ENCODE measurements around the gene POLD2.

Gene POLD2

DNA sequence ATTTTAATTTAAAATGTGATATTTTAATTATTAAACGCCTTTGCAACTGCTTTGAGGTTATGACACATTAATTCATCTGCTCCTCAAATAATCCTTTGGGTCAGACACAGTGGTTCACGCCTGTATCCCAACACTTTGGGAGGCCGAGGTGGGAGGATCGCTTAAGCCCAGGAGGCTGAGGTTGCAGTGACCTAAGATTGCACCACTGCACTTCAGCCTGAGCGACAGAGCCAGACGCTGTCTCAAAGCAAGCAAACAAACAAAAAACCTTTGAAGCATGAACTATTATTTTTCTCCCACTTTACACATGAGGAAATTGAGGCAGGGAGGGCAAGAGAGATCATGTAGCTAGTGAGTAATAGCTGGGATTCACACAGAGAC lies 1.5 kb upstream of the POLD2 start:
- H3K4me3 ChIP-seq = no peak overlapping the region
- no peak for DNase-seq (ENCODE audit: low spot score)
- no peak overlapping the region for H3K27ac ChIP-seq
- TF ChIP-seq, protein P1, sequence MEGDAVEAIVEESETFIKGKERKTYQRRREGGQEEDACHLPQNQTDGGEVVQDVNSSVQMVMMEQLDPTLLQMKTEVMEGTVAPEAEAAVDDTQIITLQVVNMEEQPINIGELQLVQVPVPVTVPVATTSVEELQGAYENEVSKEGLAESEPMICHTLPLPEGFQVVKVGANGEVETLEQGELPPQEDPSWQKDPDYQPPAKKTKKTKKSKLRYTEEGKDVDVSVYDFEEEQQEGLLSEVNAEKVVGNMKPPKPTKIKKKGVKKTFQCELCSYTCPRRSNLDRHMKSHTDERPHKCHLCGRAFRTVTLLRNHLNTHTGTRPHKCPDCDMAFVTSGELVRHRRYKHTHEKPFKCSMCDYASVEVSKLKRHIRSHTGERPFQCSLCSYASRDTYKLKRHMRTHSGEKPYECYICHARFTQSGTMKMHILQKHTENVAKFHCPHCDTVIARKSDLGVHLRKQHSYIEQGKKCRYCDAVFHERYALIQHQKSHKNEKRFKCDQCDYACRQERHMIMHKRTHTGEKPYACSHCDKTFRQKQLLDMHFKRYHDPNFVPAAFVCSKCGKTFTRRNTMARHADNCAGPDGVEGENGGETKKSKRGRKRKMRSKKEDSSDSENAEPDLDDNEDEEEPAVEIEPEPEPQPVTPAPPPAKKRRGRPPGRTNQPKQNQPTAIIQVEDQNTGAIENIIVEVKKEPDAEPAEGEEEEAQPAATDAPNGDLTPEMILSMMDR (IDR thresholded peaks at IDR 0.05) = no peak

DNA sequence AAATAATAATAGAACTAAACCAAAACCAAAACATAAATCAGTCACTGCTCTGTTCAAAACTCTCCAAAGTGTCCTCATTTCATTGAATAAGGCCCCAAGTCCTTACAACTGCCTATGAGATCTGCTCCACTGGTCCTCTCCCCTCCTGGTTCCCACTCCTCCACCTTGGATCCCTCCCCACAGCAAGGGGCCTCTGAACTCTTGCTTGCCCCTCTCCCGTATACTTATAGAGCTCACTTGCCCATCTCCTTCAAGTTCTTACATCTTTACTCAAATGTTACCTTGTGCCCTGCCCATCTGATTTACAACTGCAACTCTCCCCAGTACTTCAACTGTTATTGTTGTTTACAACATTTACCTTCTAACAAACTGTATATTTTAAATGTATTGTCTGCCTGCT lies 819 bp downstream of the POLD2 start:
- DNase-seq (ENCODE audit: low spot score) = no peak
- TF ChIP-seq, protein P1 (IDR thresholded peaks at IDR 0.05) = no peak
- Histone ChIP-seq H3K27ac (peak overlapping the region; percentile 89 to 94), H3K4me3 (peak overlapping the region; percentile 92)

DNA sequence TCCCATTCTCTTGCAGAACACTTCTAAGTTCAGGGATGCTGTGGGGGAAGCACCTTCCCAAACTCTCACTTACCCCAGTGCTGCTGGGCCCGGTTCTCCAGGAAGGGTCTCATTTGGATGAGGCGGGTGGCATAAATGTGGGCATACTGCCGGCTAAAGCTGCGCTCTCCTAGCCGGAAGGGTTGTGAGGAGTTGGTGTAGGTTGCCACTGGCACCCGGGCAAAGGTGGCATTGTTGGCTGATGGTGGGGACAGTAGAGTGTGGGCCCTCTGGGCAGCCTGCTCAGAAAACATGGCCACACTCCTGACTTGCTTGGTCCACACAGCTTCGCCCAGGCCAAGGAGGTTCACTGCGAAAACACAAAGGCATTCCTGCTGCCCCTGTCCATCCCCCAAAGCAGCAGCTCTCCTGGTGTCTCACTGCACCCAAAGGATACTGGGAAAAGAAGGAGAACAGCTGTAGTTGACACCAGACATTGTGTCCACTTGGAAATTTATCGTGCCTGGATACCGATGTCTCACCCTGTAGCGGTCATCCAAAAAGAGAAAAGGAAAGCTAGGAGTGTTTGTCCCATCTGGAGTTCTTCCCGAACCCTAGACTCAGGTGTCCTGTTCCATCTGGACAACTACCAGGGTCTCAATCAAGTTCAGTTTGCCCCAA lies 1.5 kb downstream of the POLD2 start:
- no peak for DNase-seq (ENCODE audit: low spot score)
- Histone ChIP-seq H3K4me3 (no peak overlapping the region), H3K27ac (peak overlapping the region; percentile 42 to 89)
- TF ChIP-seq, protein P1 (IDR thresholded peaks at IDR 0.05) = no peak

DNA sequence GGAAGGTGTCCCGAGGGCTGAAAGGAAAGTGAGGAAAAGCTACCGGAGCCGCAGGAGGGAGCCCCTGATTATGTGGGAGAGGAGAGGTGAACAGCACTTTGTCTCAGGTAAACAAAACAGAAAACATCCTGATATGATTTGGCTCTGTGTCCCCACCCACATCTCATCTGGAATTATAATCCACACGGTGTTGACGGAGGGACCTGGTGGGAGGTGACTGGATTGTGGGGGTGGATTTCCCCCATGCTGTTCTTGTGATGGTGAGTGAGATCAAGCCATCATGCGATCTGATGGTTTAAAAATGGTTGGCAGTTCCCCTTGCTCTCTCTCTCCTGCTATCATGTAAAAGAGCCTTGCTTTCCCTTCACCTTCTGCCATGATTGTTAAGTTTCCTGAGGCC lies 3.0 kb downstream of the POLD2 start:
- no peak overlapping the region for H3K4me3 ChIP-seq
- H3K27ac ChIP-seq = no peak overlapping the region
- TF ChIP-seq, protein P1 (IDR thresholded peaks at IDR 0.05) = no peak
- DNase-seq (ENCODE audit: low spot score) = no peak

DNA sequence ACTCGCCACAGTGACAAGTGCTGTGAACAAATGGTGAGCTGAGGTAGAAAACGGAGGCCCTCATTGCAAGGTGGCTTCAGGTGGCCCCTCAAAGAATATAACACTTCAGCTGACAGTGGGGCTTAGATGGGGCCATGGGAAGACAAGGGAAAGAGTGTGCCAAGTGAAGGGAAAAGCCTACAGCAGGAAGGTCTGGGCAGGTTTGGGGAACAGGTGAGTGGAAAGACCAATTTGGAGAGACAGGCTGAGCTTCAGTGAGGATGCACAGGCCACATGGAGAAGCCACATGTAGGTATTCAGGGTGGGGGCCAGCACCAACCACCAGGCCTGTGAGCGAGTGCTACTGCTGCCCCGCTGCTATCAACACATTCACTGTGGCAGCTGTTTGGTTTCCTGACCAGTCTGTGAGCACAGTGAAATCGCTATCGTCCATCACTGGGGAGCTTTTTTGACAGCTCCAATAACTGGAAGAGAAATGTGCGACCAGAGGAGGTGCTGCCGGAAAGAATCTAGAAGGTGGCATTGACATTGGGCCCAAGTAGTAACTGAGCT lies 3.4 kb downstream of the POLD2 start:
- TF ChIP-seq, protein P1 (IDR thresholded peaks at IDR 0.05) = no peak
- Histone ChIP-seq H3K4me3 (no peak overlapping the region), H3K27ac (no peak overlapping the region)
- no peak for DNase-seq (ENCODE audit: low spot score)

DNA sequence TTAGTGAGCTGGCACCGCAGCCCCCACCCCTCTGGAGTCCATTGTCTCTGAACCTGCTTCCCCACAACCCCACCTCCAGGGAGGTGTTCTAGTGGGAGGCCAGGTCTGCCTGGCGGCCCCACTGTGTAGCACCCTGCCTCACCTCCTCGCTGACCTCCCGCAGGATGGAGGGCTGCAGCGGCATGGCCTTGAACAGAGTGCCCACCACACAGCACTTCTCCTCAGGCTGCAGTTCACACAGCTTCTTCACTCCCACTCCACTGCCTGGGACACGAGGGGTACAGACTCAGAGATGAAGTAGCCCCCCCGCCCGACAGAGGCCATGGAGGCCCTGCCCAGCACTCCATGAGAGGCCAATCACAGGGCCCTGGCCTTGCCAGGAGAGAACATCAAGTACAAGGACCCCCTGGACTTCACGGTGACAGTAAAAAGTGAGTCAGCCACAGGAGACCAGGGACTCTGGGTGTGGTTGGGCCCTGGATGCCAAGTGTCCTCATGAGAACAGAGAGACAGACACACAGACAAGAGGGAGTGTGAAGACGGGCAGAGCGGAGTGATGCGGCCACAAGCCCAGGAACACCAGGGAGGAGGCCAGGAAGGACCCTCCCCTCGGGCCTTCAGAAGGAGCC lies 5.4 kb downstream of the POLD2 start:
- Histone ChIP-seq H3K4me3 (no peak overlapping the region), H3K27ac (peak overlapping the region in 1 of 2 donors; percentile 4)
- TF ChIP-seq, protein P1 (IDR thresholded peaks at IDR 0.05) = no peak
- DNase-seq (ENCODE audit: low spot score) = no peak

Measured in coronary artery (tissue), 2 donors.